Activated naive CD8-positive, alpha-beta T cell treated with anti-CD3 and anti-CD28 coated beads, Interleukin-2, amount 10 ng/mL, durations not matched to agents 7 days and 5 days (primary cell): Measurements from ENCODE around the gene ZNF674. TPM values are rescaled to one million over a fixed set of nuclear protein-coding genes. Genes with fewer than 3 reads are reported as not detected.
"Not testable (repeated sequence)": the region's sequence is repeated elsewhere in the genome, so short reads cannot be mapped to it uniquely, and the experiment has no call there.

Experiments
- ATAC-seq: fragments of 150-1000 bp; cut with Tn5 transposase; one replicate; pipeline ENCODE4 v1.10.0; 2021; ENCODE audit warnings: low read depth, moderate library complexity
- POLR2A ChIA-PET: fragments of 350-600 bp; sonication (Branson Sonifier 250); formaldehyde crosslinking; loops from one replicate; lab custom pipeline; 2021; ENCODE audit warnings: antibody characterized with exemption; lab: Charles Lee
- DNase-seq: peaks from one replicate; pipeline ENCODE4 v3.0.0; 2021
- H3K27ac Mint-ChIP-seq: one replicate; pipeline ENCODE4 v1.8.0; 2022; ENCODE audit warnings: mild to moderate bottlenecking, mixed read lengths
- H3K27me3 Mint-ChIP-seq: one replicate; pipeline ENCODE4 v1.8.0; 2022; ENCODE audit warnings: mild to moderate bottlenecking, moderate library complexity, mixed read lengths
- H3K36me3 Mint-ChIP-seq: one replicate; pipeline ENCODE4 v1.8.0; 2021; ENCODE audit warnings: mild to moderate bottlenecking, mixed read lengths
- H3K4me1 Mint-ChIP-seq: one replicate; pipeline ENCODE4 v1.8.0; 2021; ENCODE audit warnings: mixed read lengths
- H3K4me3 Mint-ChIP-seq: one replicate; pipeline ENCODE4 v1.8.0; 2022; ENCODE audit warnings: mild to moderate bottlenecking, moderate library complexity, mixed read lengths
- H3K9me3 Mint-ChIP-seq: one replicate; pipeline ENCODE4 v1.8.0; 2021; ENCODE audit warnings: mixed read lengths
- total RNA-seq, 2 experiments: library from RNA; stranded (reverse); gene quantifications; one replicate each; pipeline ENCODE4 v1.2.3, GENCODE V29; 2021

The ZNF674 gene
- total RNA-seq, 2 experiments from 2014 or later = 4.7 to 5.4 TPM

GRCh38 chrX:46488712-46489111 lies 56.5 kb downstream of the ZNF674 start:
- H3K27me3 Mint-ChIP-seq = no peaks in the 10 kb centered on the region

GRCh38 chrX:46485897-46486296 lies 59.3 kb downstream of the ZNF674 start:
- DNase-seq (no peak), ATAC-seq (no peak)
- H3K27ac Mint-ChIP-seq = no peak overlapping the region
- peaks cover 18% of the 10 kb centered on the region for H3K9me3 Mint-ChIP-seq
- H3K4me3 Mint-ChIP-seq = no peak overlapping the region
- H3K36me3 Mint-ChIP-seq = peaks cover 61% of the 10 kb centered on the region
- POLR2A ChIA-PET = no interaction called here
- peaks cover 2% of the 10 kb centered on the region for H3K4me1 Mint-ChIP-seq
- H3K27me3 Mint-ChIP-seq = no peaks in the 10 kb centered on the region

More at GRCh38 chrX:46488712-46489111, 56.5 kb downstream of the ZNF674 start:
- peaks cover 11% of the 10 kb centered on the region for H3K9me3 Mint-ChIP-seq
- H3K36me3 Mint-ChIP-seq = peaks cover 47% of the 10 kb centered on the region
- ATAC-seq (no peak), DNase-seq (no peak)
- no peak overlapping the region for H3K27ac Mint-ChIP-seq
- H3K4me1 Mint-ChIP-seq = peaks cover 1% of the 10 kb centered on the region
- no peak overlapping the region for H3K4me3 Mint-ChIP-seq
- POLR2A ChIA-PET = no interaction called here

GRCh38 chrX:46478634-46479033 lies 66.6 kb downstream of the ZNF674 start:
- H3K36me3 Mint-ChIP-seq = peaks cover 47% of the 10 kb centered on the region
- H3K27me3 Mint-ChIP-seq, POLR2A ChIA-PET, ATAC-seq, H3K4me3 Mint-ChIP-seq, H3K27ac Mint-ChIP-seq, DNase-seq, H3K4me1 Mint-ChIP-seq: not testable (repeated sequence)
- H3K9me3 Mint-ChIP-seq = peaks cover 19% of the 10 kb centered on the region

GRCh38 chrX:46477435-46477834 lies 67.8 kb downstream of the ZNF674 start:
- peaks cover 48% of the 10 kb centered on the region for H3K36me3 Mint-ChIP-seq

GRCh38 chrX:46465203-46465602 lies 80.0 kb downstream of the ZNF674 start:
- no peaks in the 10 kb centered on the region for H3K27me3 Mint-ChIP-seq
- no peak overlapping the region for H3K4me3 Mint-ChIP-seq
- H3K9me3 Mint-ChIP-seq = peaks cover 5% of the 10 kb centered on the region
- DNase-seq = no peak
- no peak for ATAC-seq
- peaks cover 15% of the 10 kb centered on the region for H3K4me1 Mint-ChIP-seq
- POLR2A ChIA-PET = no interaction called here
- H3K36me3 Mint-ChIP-seq = peaks cover 54% of the 10 kb centered on the region
- H3K27ac Mint-ChIP-seq = no peak overlapping the region

More at GRCh38 chrX:46477435-46477834, 67.8 kb downstream of the ZNF674 start:
- Mint-ChIP-seq H3K27me3 (no peaks in the 10 kb centered on the region), H3K4me1 (no peaks in the 10 kb centered on the region), H3K27ac (no peak overlapping the region), H3K9me3 (peaks cover 17% of the 10 kb centered on the region), H3K4me3 (no peak overlapping the region)
- DNase-seq = no peak
- ATAC-seq = no peak
- POLR2A ChIA-PET = no interaction called here

- Mint-ChIP-seq H3K4me1 (peaks cover 15% of the 10 kb centered on the region), H3K27ac (no peak overlapping the region), H3K9me3 (peaks cover 1% of the 10 kb centered on the region), H3K36me3 (peaks cover 43% of the 10 kb centered on the region), H3K27me3 (no peaks in the 10 kb centered on the region), H3K4me3 (no peak overlapping the region)
- DNase-seq = no peak
- POLR2A ChIA-PET = no interaction called here
- ATAC-seq = no peak
These were observed 81.5 kb downstream of the ZNF674 start for GRCh38 chrX:46463682-46464081.

- Mint-ChIP-seq H3K9me3 (no peaks in the 10 kb centered on the region), H3K27me3 (no peaks in the 10 kb centered on the region), H3K36me3 (peaks cover 34% of the 10 kb centered on the region), H3K4me3 (peak overlapping the region; percentile 47), H3K4me1 (peaks cover 15% of the 10 kb centered on the region), H3K27ac (peak overlapping the region; percentile 87)
- peak; percentile 82 for ATAC-seq
- POLR2A ChIA-PET = no interaction called here
- DNase-seq = no peak
These were observed 83.5 kb downstream of the ZNF674 start for GRCh38 chrX:46461660-46462191.

- ATAC-seq, DNase-seq, H3K27me3 Mint-ChIP-seq, H3K9me3 Mint-ChIP-seq, POLR2A ChIA-PET: not testable (repeated sequence)
- Mint-ChIP-seq H3K36me3 (peaks cover 32% of the 10 kb centered on the region), H3K4me3 (peak overlapping the region; percentile 47), H3K4me1 (peaks cover 15% of the 10 kb centered on the region), H3K27ac (peak overlapping the region; percentile 87)
These were observed 84.2 kb downstream of the ZNF674 start for GRCh38 chrX:46460801-46461659.

GRCh38 chrX:46459603-46460002 lies 85.6 kb downstream of the ZNF674 start:
- POLR2A ChIA-PET = no interaction called here
- Mint-ChIP-seq H3K9me3 (no peaks in the 10 kb centered on the region), H3K27ac (no peak overlapping the region), H3K4me1 (peaks cover 15% of the 10 kb centered on the region), H3K27me3 (no peaks in the 10 kb centered on the region), H3K4me3 (no peak overlapping the region), H3K36me3 (peaks cover 25% of the 10 kb centered on the region)
- DNase-seq (no peak), ATAC-seq (no peak)

GRCh38 chrX:46456125-46456922 lies 88.9 kb downstream of the ZNF674 start:
- no peaks in the 10 kb centered on the region for H3K9me3 Mint-ChIP-seq
- peaks cover 28% of the 10 kb centered on the region for H3K36me3 Mint-ChIP-seq
- POLR2A ChIA-PET = no interaction called here
- H3K27me3 Mint-ChIP-seq = no peaks in the 10 kb centered on the region
- no peak overlapping the region for H3K4me3 Mint-ChIP-seq
- ATAC-seq = no peak
- no peak overlapping the region for H3K27ac Mint-ChIP-seq
- DNase-seq = no peak
- peaks cover 3% of the 10 kb centered on the region for H3K4me1 Mint-ChIP-seq

Other genes with a start within 250 kb of the ZNF674 start
- 1 to 10 TPM; 5.7 to 6.7 TPM for gene CHST7, start 28.3 kb upstream of the ZNF674 start, total RNA-seq
- gene SLC9A7, start 213.7 kb upstream of the ZNF674 start, total RNA-seq = 1 to 10 TPM; 2.9 to 3.9 TPM